KMS-11 (cell line): ENCODE data around the gene TRIM8.

ENCODE experiments used
- H2AFZ ChIP-seq: fragments of 200-600 bp; sonication (generic); 2 replicates; pipeline ENCODE4 v1.6.1; 2016; ENCODE audit warnings: antibody characterized with exemption, mixed run types, low read depth
- H3K27ac ChIP-seq: fragments of 200-600 bp; sonication (generic); 2 replicates; pipeline ENCODE4 v1.6.1; 2016; ENCODE audit warnings: mild to moderate bottlenecking, mixed run types
- H3K27me3 ChIP-seq: fragments of 200-600 bp; sonication (generic); 2 replicates; pipeline ENCODE4 v1.6.1; 2017; ENCODE audit warnings: mild to moderate bottlenecking, low read depth, mixed run types, moderate library complexity; ENCODE audit not compliant: insufficient read depth
- H3K36me3 ChIP-seq: fragments of 200-600 bp; sonication (generic); 2 replicates; pipeline ENCODE4 v1.6.1; 2017; ENCODE audit warnings: mild to moderate bottlenecking, mixed run types; ENCODE audit not compliant: insufficient read depth
- H3K4me1 ChIP-seq: fragments of 200-600 bp; sonication (generic); 2 replicates; pipeline ENCODE4 v1.6.1; 2016; ENCODE audit warnings: mild to moderate bottlenecking, low read depth, mixed run types; ENCODE audit not compliant: poor library complexity, severe bottlenecking
- H3K4me2 ChIP-seq: fragments of 200-600 bp; sonication (generic); 2 replicates; pipeline ENCODE4 v1.7.0; 2016; ENCODE audit warnings: mild to moderate bottlenecking, mixed run types
- H3K4me3 ChIP-seq: fragments of 200-600 bp; sonication (generic); IDR thresholded peaks from 2 replicates; pipeline ENCODE4 v1.6.1; 2017; ENCODE audit warnings: low read depth, low read length, mixed read lengths; ENCODE audit not compliant: insufficient read depth
- H3K79me2 ChIP-seq: fragments of 200-600 bp; sonication (generic); 2 replicates; pipeline ENCODE4 v1.6.1; 2016; ENCODE audit warnings: low read depth, mixed run types; ENCODE audit not compliant: insufficient read depth
- H3K9ac ChIP-seq: fragments of 200-600 bp; sonication (generic); 2 replicates; pipeline ENCODE4 v1.6.1; 2016; ENCODE audit warnings: mild to moderate bottlenecking, mixed run types
- H4K20me1 ChIP-seq: fragments of 200-600 bp; sonication (generic); 2 replicates; pipeline ENCODE4 v1.6.1; 2016; ENCODE audit warnings: mild to moderate bottlenecking, mixed run types; ENCODE audit not compliant: insufficient read depth
- CTCF ChIP-seq: fragments of 200-600 bp; sonication (generic); conservative IDR thresholded peaks from 2 replicates; pipeline ENCODE4 v1.6.1; 2017; ENCODE audit warnings: low read depth, mild to moderate bottlenecking, antibody characterized with exemption, low read length, moderate library complexity, mixed read lengths

Gene TRIM8

GRCh38 chr10:102644066-102644645 is at the start of gene TRIM8:
Gene TRIM8, plus strand, starts transcription at chr10:102644479. Its CDS starts 139 bp downstream, at chr10:102644618.
- no peak for TF ChIP-seq CTCF
- peaks cover 55% of the 10 kb centered on the region for H3K79me2 ChIP-seq
- H3K27ac ChIP-seq = peak within 1 kb of the TSS; percentile 98
- H3K4me3 ChIP-seq = no peak within 1 kb of the TSS
- peaks cover 35% of the 10 kb centered on the region for H3K4me1 ChIP-seq
- H3K4me2 ChIP-seq = peak within 1 kb of the TSS; percentile 96
- peak within 1 kb of the TSS; percentile 47 for H2AFZ ChIP-seq
- no peaks in the 10 kb centered on the region; the same call in 1 of the 2 replicates for H3K27me3 ChIP-seq
- H3K9ac ChIP-seq = peak within 1 kb of the TSS; percentile 95
- no peaks in the 10 kb centered on the region for H3K36me3 ChIP-seq
- H4K20me1 ChIP-seq = peaks cover 11% of the 10 kb centered on the region

- Histone ChIP-seq H3K9ac (no peak overlapping the region), H2AFZ (no peak overlapping the region), H3K27me3 (no peaks in the 10 kb centered on the region), H3K79me2 (no peaks in the 10 kb centered on the region), H3K4me3 (no peak overlapping the region), H3K27ac (no peak overlapping the region), H3K4me2 (no peak overlapping the region), H3K4me1 (peaks cover 5% of the 10 kb centered on the region), H4K20me1 (no peaks in the 10 kb centered on the region), H3K36me3 (no peaks in the 10 kb centered on the region)
- no peak for TF ChIP-seq CTCF
Observed at GRCh38 chr10:102595293-102595692, 49.0 kb upstream of the TRIM8 start.

- no peak overlapping the region for H3K4me3 ChIP-seq
- H2AFZ ChIP-seq = no peak overlapping the region
- H3K4me1 ChIP-seq = peaks cover 5% of the 10 kb centered on the region
- H3K36me3 ChIP-seq = no peaks in the 10 kb centered on the region
- H4K20me1 ChIP-seq = no peaks in the 10 kb centered on the region
- H3K9ac ChIP-seq = no peak overlapping the region
- H3K27me3 ChIP-seq = no peaks in the 10 kb centered on the region
- TF ChIP-seq CTCF = no peak
- H3K79me2 ChIP-seq = no peaks in the 10 kb centered on the region
- H3K4me2 ChIP-seq = no peak overlapping the region
- no peak overlapping the region for H3K27ac ChIP-seq
Observed at GRCh38 chr10:102595897-102596296, 48.4 kb upstream of the TRIM8 start.

GRCh38 chr10:102596506-102596971 is 47.7 kb upstream of the TRIM8 start:
- Histone ChIP-seq H3K36me3 (no peaks in the 10 kb centered on the region), H3K9ac (no peak overlapping the region), H3K4me1 (peaks cover 5% of the 10 kb centered on the region), H4K20me1 (no peaks in the 10 kb centered on the region), H3K4me2 (no peak overlapping the region), H3K79me2 (no peaks in the 10 kb centered on the region), H3K27me3 (no peaks in the 10 kb centered on the region), H2AFZ (no peak overlapping the region), H3K27ac (no peak overlapping the region), H3K4me3 (no peak overlapping the region)
- peak; percentile 89 for TF ChIP-seq CTCF
